HG03025 (cell line): Measurements from ENCODE around the gene TPSB2.
"Not testable (repeated sequence)": the region's sequence is repeated elsewhere in the genome, so short reads cannot be mapped to it uniquely, and the experiment has no call there.

ENCODE experiments used
- ATAC-seq: cut with Tn5 transposase; IDR thresholded peaks from one replicate; pipeline ENCODE4 v1.9.1; 2021; ENCODE audit warnings: mild to moderate bottlenecking, moderate library complexity; ENCODE audit not compliant: unreplicated experiment, low FRiP score

The TPSB2 gene

DNA sequence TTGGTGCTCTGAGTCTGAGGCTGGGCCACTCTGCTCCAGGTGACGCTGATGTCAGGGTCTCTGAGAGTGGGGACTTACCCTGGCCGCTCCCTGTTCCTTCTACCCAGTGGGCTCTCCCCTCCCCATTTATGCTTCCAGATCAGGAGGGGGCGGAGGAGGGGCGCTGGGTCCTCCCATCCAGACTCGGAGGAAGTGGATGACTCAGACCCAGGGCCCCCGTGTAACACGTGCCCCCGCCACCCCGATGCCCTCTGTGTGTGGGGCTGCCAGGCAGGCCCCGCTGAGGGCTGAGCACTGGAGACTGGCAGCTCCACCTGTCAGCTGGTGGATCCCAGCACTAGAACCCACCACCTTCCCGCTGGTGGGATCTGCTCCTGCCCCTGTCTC is at the start of gene TPSB2:
Gene TPSB2, minus strand, starts transcription at position 101 of the 387 bp plus-strand sequence. CDS start 233 bp downstream, outside the sequence.
- not testable (repeated sequence) for ATAC-seq

- no peak for ATAC-seq
Measured at GRCh38 chr16:1279081-1279944, 49.3 kb upstream of the TPSB2 start.

GRCh38 chr16:1278477-1278876 is 48.5 kb upstream of the TPSB2 start:
- no peak for ATAC-seq

DNA sequence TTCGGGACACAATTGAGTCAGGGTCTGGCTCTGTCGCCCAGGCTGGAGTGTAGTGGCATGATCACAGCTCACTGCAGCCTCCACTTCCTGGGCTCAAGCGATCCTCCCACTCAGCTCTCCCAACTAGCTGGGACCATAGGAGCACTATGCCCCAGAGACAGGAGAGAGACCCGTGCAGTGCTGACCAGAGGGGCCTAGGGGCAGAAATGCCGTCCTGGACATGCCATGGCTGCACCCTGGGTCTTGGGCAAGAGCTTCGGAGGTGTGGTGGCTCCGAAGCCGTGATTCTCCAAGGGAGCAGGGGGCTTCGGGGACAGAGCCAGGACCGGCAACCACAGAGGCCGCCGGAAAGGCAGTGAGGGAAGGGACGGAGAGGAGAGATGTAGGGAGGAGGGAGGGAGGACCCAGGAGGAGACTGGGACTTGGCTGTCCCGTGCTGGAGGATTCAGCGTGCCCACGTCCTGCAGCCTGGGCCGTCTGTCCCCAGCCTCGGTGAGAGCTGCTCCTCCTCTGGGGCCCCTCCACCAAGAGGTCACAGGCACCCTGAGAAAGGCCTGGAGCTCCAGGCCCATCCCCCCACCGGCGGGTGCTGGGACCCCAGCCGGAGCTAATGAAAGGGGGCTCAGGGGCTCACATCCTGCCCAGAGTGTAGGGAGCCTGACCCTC is 47.8 kb upstream of the TPSB2 start:
- no peak for ATAC-seq

DNA sequence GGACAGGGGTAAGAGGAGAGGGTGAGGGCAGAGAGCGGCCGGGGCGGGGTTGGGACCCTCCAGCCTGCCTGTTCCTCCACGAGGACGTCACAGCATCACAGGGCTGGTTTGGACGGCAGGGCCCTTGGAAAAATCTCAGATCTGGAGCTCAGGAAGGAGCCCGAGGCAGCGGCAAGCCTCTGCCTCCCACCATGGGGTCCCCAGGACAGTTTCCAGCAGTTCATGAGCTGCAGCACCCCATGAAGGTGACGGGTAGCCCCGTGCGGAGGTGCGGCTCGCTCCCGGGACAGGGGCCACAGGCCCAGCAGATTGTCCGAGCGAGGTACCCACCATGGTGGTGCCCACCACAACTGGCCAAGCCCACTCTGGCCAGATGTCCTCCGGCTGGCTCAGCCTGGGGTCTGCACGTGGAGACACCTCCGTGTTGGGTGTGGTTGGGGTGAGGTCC is 47.2 kb upstream of the TPSB2 start:
- ATAC-seq = no peak

- ATAC-seq = no peak
Measured at GRCh38 chr16:1276580-1276878, 46.5 kb upstream of the TPSB2 start.

DNA sequence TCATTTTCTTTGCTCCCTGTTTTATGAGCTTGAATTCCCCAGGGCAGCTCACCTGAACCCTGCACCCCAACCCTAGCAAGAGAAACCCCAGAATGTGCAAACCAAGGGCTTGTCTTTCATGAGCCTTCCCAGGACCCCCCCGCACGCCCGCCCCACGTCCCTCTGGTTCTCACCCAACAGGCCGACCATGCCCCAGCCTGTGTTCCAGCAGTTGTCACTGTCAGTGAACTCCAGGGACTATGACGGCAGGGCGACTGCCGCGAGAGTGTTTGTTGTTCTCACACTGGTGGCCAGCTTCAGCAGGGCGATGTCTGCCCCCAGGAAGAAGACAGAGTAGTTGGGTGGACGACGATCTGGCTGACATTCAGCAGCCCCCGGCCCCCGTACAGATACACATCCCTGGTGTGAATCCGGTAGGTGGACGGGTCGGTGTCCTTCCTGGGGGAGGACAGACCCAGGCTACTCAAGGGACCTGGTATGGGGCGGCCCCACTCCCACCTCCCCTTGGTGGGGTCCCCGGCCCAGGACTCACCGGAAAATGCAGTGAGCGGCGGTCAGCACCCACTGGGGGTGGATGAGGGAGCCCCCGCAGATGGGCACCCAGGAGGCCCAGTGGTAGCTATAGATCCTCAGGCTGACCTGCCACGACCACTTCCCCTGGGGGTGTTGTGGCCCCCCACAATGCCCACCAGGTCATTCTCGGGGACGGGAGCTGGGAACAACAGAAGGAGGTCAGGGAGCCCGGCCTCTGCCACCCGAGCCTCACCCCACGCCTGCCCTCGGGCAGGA is 46.0 kb upstream of the TPSB2 start:
- no peak for ATAC-seq

DNA sequence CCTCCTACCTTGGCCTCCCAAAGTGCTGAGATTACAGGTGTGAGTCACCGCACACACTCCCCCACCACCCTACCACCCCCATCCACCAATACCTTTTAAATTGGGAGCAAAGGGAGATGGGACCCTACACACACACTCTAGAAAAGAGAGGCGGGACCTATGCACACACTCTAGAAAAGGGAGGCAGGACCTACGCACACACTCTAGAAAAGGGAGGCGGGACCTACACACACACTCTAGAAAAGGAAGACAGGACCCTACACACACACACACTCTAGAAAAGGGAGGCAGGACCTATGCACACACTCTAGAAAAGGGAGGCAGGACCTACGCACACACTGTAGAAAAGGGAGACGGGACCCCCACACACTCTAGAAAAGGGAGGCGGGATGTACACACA is 44.8 kb upstream of the TPSB2 start:
- no peak for ATAC-seq

- ATAC-seq = no peak
Measured at GRCh38 chr16:1273816-1274215, 43.8 kb upstream of the TPSB2 start.

- no peak for ATAC-seq
Measured at GRCh38 chr16:1272453-1273198, 42.6 kb upstream of the TPSB2 start.

GRCh38 chr16:1271724-1272413 is 41.9 kb upstream of the TPSB2 start:
- ATAC-seq = not testable (repeated sequence)

- ATAC-seq = no peak
Measured at GRCh38 chr16:1271380-1271723, 41.4 kb upstream of the TPSB2 start.

GRCh38 chr16:1269418-1269817 is 39.4 kb upstream of the TPSB2 start:
- not testable (repeated sequence) for ATAC-seq

DNA sequence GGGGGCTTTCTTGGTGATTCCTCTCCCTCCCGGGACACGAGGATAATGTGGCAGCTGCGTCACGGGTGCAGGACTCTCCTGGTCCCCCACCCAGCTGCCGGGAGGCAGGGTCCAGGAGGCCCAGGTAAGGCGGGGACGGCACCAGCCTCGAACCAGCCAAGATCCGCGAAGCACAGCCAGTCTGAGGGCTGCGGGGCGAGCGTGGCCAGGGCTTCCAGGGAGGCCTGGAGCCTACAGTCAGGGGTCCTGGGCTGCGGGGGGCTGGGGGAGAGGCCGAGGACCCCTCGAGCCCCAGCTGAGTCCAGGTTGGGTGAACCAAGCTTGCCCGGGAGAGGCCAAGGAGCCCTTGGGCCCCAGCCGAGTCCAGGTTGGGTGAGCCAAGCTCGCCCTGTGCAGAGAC is 35.8 kb upstream of the TPSB2 start:
- no peak for ATAC-seq

DNA sequence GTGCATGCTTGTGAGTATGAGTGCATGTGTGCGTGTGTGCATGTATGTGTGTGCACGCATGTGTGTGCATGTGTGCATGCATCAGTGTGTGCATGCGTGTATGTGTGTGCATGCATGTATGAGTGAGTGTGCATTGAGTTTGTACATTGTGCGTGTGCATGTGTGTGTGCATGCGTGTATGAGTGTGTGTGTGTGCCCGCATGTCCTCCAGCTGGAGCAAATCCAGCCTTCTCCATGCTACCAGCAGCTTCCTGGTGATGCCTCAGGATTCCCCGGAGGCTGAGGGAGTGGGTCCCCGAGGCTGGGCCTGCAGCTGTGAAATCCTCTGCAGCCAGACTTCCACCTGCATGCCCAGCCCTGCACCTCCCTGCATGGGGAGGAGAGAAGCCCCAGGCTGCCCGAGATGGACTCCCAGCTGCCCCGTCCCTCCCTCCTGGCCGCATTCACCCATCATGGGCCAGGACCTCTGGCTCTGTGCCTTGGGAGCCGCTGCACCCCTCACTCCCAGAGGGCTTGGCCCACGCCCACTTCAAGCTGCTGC is 35.2 kb upstream of the TPSB2 start:
- no peak for ATAC-seq

DNA sequence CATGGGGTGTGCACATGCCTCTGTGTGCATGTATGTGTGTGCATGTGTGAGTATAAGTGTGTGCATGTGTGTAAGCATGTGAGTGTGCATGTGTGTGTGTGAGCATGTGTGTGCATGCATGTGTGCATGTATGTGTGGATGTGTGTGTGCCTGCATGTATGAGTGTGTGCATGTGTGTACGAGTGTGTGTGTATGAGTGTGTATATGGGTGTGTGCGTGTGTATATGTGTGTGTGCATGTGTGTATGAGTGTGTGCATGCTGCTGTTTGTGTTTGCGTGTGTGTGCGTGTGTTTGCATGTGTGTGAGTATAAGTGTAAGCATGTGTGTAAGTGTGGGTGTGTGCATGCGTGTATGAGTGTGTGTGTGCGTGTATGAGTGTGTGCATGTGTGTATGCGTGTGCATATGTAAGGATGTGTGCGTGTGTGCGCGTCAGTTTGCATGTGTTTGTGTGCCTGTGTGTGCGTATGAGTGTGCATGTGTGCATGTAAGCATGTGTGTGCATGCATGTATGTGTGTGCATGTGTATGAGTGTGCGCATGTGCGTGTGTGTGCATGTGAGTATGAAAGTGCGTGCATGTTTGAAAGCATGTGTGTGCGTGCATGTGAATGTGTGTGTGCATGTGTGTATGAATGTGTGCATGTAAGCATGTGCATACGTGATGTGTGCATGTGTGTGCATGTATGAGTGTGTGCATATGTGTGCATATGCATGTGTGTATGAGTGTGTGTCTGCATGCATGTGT is 34.5 kb upstream of the TPSB2 start:
- no peak for ATAC-seq

GRCh38 chr16:1263591-1264344 is 33.8 kb upstream of the TPSB2 start:
- no peak for ATAC-seq

DNA sequence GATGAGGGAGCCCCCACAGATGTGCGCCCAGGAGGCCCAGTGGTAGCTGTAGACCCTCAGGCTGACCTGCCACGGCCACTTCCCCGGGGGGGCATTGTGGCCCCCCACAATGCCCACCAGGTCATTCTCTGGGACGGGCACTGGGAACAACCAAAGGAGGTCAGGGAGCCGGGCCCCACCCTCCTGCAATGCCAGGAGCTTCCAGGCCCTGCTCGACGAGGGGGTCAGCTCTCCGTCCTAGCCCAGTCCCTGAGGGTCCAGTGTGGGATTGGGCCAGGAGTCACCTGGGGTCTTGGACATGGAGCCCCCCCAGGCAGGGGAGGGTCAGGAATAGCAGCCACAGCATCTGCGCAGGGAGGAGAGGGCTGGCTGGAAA is 32.9 kb upstream of the TPSB2 start:
- no peak for ATAC-seq
